Spleen (tissue), 7 donors: Measurements from ENCODE around the gene ADGRL3.

Source experiments
- POLR2AphosphoS5 ChIP-seq, 3 donors: sonication (generic); formaldehyde crosslinking; IDR thresholded peaks; one replicate each; pipeline ENCODE4 v1.5.1; 2017; ENCODE audit warnings: antibody characterized with exemption in 3 of 3
- TF ChIP-seq, protein P1 (sequence below), 11 experiments: fragments of 200-600 bp in 7 of 11; fragments of 450-650 bp in 4 of 11; sonication (generic) in 4 of 11; IDR thresholded peaks in 8 of 11; conservative IDR thresholded peaks in 3 of 11; 1 replicate in 7 of 11; 2 replicates in 4 of 11; pipeline versions ENCODE4 v1.4.0 to v1.8.0; 2016 to 2021; ENCODE audit warnings: antibody characterized with exemption in 11 of 11, inconsistent platforms in 4 of 11, mild to moderate bottlenecking in 1 of 11
- donor health status: DM: no; HTN: no; CAD: no; lungs with moderate emphysema.
- donor health status: DM: no; HTN: no; CAD: no.
- donor health status: DM: no; HTN: no; CAD: no.

DNA sequence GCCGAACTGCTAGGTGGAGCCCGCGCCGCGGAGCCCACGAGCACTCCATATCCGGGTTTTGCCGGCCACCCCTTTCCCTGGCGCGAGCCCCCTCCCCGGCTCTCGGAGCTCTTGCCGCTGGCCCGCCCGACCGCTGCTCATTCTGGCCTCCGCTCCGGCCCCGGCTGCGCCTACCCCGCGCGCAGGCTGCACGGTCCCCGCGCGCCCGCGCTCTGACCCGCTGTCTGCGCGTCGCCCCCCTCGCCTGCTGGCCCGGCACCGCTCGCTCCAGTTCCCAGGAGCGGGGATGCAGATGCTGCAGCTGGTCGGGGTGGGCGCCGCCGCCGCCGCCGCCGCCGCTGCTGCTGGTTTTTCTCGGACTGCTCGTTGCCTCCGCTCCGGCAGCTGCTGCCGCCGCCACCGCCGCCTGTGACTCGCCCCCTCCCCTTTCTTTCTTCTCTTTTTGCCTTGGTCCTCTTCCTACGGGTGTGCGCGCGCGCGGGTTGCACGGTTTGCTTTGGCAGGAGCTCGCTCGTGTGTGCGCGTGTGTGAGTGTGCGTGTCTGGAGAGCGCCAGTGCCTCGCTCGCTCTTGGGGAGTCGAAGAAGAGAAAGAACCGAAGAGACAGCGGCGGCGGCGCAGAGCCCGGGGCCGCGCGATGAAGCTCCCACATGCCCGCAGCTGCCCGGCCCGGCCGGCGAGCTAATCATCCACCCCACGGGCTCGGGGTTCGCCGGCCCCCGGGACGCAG lies at the start of gene ADGRL3:
- TF ChIP-seq, protein P1, sequence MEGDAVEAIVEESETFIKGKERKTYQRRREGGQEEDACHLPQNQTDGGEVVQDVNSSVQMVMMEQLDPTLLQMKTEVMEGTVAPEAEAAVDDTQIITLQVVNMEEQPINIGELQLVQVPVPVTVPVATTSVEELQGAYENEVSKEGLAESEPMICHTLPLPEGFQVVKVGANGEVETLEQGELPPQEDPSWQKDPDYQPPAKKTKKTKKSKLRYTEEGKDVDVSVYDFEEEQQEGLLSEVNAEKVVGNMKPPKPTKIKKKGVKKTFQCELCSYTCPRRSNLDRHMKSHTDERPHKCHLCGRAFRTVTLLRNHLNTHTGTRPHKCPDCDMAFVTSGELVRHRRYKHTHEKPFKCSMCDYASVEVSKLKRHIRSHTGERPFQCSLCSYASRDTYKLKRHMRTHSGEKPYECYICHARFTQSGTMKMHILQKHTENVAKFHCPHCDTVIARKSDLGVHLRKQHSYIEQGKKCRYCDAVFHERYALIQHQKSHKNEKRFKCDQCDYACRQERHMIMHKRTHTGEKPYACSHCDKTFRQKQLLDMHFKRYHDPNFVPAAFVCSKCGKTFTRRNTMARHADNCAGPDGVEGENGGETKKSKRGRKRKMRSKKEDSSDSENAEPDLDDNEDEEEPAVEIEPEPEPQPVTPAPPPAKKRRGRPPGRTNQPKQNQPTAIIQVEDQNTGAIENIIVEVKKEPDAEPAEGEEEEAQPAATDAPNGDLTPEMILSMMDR (IDR thresholded peaks at IDR 0.05 in 8 of 11, conservative IDR thresholded peaks at IDR 0.05 in 3 of 11): no peak
- TF ChIP-seq POLR2AphosphoS5 (IDR thresholded peaks at IDR 0.05): no peak
